Chondrocyte (in vitro differentiated cells): ENCODE results near the gene NUDT3. TPM values are rescaled to one million over a fixed set of nuclear protein-coding genes. Genes with fewer than 3 reads are reported as not detected.
A peak's percentile ranks its signal among the peaks of the same experiment; 100 is the strongest.
"Not testable (repeated sequence)": the region's sequence is repeated elsewhere in the genome, so short reads cannot be mapped to it uniquely, and the experiment has no call there.

Experiments
- DNase-seq: peaks from one replicate; pipeline ENCODE4 v3.0.0; 2021; ENCODE audit warnings: mixed read lengths, low spot score
- H3K27ac Mint-ChIP-seq: one replicate; pipeline ENCODE4 v1.8.0; 2021; ENCODE audit warnings: mild to moderate bottlenecking, moderate library complexity, mixed read lengths; ENCODE audit not compliant: unreplicated experiment
- H3K27me3 Mint-ChIP-seq: 2 replicates; pipeline ENCODE4 v1.8.0; 2021; ENCODE audit warnings: low read depth, mixed read lengths
- H3K36me3 Mint-ChIP-seq: 2 replicates; pipeline ENCODE4 v1.8.0; 2021; ENCODE audit warnings: low read depth, mixed read lengths
- H3K4me1 Mint-ChIP-seq: 2 replicates; pipeline ENCODE4 v1.8.0; 2021; ENCODE audit warnings: low read depth, mild to moderate bottlenecking, mixed read lengths
- H3K4me3 Mint-ChIP-seq: one replicate; pipeline ENCODE4 v1.8.0; 2021; ENCODE audit warnings: mild to moderate bottlenecking, moderate library complexity, mixed read lengths; ENCODE audit not compliant: unreplicated experiment
- H3K9me3 Mint-ChIP-seq: 2 replicates; pipeline ENCODE4 v1.8.0; 2021; ENCODE audit warnings: low read depth, mixed read lengths
- CTCF ChIP-seq: fragments of 200-600 bp; sonication (generic); IDR thresholded peaks from 2 replicates; pipeline ENCODE4 v1.5.0; 2021; ENCODE audit warnings: antibody characterized with exemption, mild to moderate bottlenecking, moderate library complexity
- total RNA-seq: library from RNA; stranded (reverse); gene quantifications from 3 replicates; pipeline ENCODE4 v1.2.1, GENCODE V29; 2021

The NUDT3 gene
- total RNA-seq, 1 donor from 2014 or later: 22.0 TPM

DNA sequence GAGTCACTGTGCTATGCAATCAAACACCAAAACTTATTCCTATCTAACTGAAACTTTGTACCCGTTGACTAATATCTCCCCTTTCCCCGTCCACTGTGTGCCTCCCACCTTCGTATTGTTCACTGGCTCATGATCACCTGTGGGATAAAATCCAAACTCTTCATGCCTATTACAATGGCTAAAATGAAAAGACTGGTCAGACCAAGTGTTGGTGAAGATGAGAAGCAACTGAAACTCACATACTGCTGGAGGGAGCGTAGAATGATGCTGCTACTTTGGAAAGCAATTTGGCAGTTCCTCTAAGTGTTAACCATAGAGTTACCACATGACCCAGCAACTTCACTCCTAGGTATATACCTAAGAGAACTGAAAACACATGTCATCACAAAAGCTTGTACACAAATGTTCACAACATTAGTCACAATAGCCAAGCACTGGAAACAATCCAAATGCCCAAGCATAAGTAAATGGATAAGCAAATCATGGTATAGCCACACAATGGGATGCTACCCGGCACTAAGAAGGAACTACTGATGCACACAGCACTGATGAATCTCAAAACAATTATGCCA is 20.3 kb upstream of the NUDT3 start:
- Mint-ChIP-seq H3K4me3 (no peak overlapping the region), H3K9me3 (no peaks in the 10 kb centered on the region), H3K4me1 (peaks cover 3% of the 10 kb centered on the region), H3K27me3 (no peaks in the 10 kb centered on the region), H3K36me3 (peaks cover 6% of the 10 kb centered on the region), H3K27ac (no peak overlapping the region)
- DNase-seq: no peak
- no peak for TF ChIP-seq CTCF

DNA sequence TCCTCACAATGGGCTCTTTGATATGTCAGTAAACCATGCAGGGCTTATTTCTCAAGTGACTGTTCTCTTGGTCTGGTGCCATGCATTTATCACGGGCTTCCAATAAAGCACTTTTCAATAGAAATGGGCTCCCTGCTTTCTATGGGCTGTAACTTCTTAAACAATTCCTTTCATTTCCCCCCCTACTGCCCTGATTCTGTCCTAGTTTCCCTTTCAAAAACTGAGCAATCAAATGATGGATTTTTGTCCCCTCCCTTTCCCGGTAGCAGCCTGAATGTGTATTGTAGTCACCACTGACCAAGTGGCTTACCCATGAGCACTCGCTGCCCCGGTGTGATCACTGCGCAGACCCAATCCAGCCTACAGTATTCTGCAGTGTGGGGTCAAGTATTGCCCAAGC is 19.5 kb upstream of the NUDT3 start:
- H3K27ac Mint-ChIP-seq: no peak overlapping the region
- DNase-seq: no peak
- no peaks in the 10 kb centered on the region for H3K27me3 Mint-ChIP-seq
- TF ChIP-seq CTCF: no peak
- H3K9me3 Mint-ChIP-seq: no peaks in the 10 kb centered on the region
- peaks cover 3% of the 10 kb centered on the region for H3K4me1 Mint-ChIP-seq
- H3K4me3 Mint-ChIP-seq: no peak overlapping the region
- peaks cover 2% of the 10 kb centered on the region for H3K36me3 Mint-ChIP-seq

GRCh38 chr6:34407915-34408314 is 15.4 kb upstream of the NUDT3 start:
- not testable (repeated sequence) for H3K9me3 Mint-ChIP-seq, H3K27me3 Mint-ChIP-seq, H3K4me3 Mint-ChIP-seq, H3K4me1 Mint-ChIP-seq, H3K36me3 Mint-ChIP-seq, DNase-seq, H3K27ac Mint-ChIP-seq

DNA sequence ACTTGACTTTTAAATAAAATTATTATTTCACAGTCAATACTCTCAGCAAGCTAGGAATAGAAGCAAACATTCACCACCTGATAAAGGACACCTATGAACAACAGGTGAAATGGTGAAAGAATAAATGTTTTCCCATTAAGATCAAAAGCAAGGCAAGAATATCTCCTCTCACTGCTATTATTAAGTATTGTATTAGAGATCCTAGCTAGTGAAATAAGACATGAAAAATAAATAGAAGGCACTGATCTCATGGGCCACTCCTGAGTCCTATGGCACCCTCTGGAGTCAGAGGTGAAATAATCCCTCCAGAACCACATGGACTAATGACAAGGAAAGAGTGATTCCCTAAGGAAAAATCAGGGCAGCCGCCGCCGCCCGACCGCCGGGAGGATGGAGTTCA is 4.0 kb upstream of the NUDT3 start:
- Mint-ChIP-seq H3K36me3 (peaks cover 1% of the 10 kb centered on the region), H3K27ac (no peak overlapping the region), H3K27me3 (no peaks in the 10 kb centered on the region)

DNA sequence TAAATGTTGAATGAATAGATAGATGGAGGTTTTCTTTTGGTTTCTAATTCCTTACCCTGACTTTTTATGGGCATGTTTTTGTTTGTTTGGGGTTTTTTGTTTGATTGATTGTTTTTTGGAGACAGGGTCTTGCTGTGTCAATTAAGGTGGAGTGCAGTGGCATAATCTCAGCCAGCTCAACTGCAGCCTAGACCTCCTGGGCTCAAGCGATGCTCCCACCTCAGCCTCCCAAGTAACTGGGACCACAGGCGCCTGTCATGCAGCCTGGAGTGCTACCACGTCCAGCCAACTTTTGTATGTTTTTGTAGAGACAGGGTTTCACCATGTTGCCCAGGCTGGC is 1.5 kb upstream of the NUDT3 start:
- DNase-seq: no peak
- Mint-ChIP-seq H3K4me1 (peaks cover 15% of the 10 kb centered on the region), H3K27ac (no peak overlapping the region), H3K4me3 (peak overlapping the region; percentile 12), H3K36me3 (peaks cover 1% of the 10 kb centered on the region), H3K27me3 (no peaks in the 10 kb centered on the region), H3K9me3 (peaks cover 8% of the 10 kb centered on the region)
- TF ChIP-seq CTCF: no peak

More for the DNA sequence above, 4.0 kb upstream of the NUDT3 start:
- no peak for DNase-seq
- TF ChIP-seq CTCF: no peak
- no peak overlapping the region for H3K4me3 Mint-ChIP-seq
- H3K4me1 Mint-ChIP-seq: peaks cover 12% of the 10 kb centered on the region
- peaks cover 8% of the 10 kb centered on the region for H3K9me3 Mint-ChIP-seq

DNA sequence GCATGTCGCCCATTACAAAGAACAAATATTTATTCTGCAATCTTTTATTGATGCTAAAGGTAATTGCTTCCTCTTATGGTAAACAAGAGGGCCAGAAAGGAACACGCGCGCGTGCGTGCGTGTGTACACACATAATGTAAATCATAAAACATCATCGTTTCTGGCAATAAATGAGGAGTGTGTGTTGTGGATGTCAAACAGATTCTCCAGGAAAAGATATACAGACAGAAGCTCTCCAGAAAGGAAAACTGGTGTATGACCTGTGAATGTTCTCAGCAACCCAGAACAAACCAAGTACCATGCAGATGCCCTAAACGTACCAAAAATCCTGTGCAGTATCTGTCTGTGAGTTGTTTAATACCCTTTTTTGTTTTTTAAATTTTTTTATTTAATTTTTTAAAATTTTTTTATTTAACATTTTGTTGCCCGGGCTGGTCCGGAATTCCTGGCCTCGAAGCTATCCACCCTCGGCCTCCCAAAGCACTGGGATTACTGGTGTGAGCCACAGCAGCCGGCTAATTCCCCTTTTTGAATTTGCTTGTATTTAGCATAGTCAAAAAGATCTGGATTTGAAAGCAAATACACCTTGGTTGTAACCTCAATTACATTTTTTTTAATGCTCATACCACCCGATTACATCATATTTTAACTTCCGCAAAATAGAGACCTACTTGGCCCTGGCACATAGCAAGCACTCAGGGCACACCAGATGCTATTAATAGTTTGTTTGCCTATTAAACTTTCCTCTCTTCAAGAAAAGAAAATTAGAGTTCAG is 909 bp upstream of the NUDT3 start:
- no peak for DNase-seq
- H3K36me3 Mint-ChIP-seq: peaks cover 1% of the 10 kb centered on the region
- H3K27ac Mint-ChIP-seq: peak overlapping the region; percentile 76
- H3K27me3 Mint-ChIP-seq: no peaks in the 10 kb centered on the region
- peaks cover 8% of the 10 kb centered on the region for H3K9me3 Mint-ChIP-seq
- peak overlapping the region; percentile 12 for H3K4me3 Mint-ChIP-seq
- no peak for TF ChIP-seq CTCF
- peaks cover 15% of the 10 kb centered on the region for H3K4me1 Mint-ChIP-seq
